GM12878 (cell line): ENCODE data around the gene FAM114A2. TPM values are rescaled to one million over a fixed set of nuclear protein-coding genes. Genes with fewer than 3 reads are reported as not detected.

Experiments used
- CBX3 ChIP-seq: fragments of 200-600 bp; sonication (generic); IDR thresholded peaks from 2 replicates; pipeline ENCODE4 v1.6.1; 2016; ENCODE audit warnings: low read depth, borderline replicate concordance
- DPF2 ChIP-seq: fragments of 450-650 bp; IDR thresholded peaks from 2 replicates; pipeline ENCODE4 v1.6.1; 2017; ENCODE audit warnings: mild to moderate bottlenecking
- FOS ChIP-seq: IDR thresholded peaks from 3 replicates; pipeline ENCODE4 v1.6.1; 2011; ENCODE audit warnings: borderline replicate concordance; ENCODE audit not compliant: insufficient read length; ENCODE audit errors: extremely low read depth
- MTA3 ChIP-seq: IDR thresholded peaks from 2 replicates; pipeline ENCODE4 v1.6.1; 2012; ENCODE audit warnings: low read length, inconsistent platforms, borderline replicate concordance
- MXI1 ChIP-seq: fragments of 150-350 bp; IDR thresholded peaks from 2 replicates; pipeline ENCODE4 v1.6.1; 2011; ENCODE audit warnings: low read depth, mild to moderate bottlenecking, inconsistent platforms, low read length, improper control_type of control experiment
- NFIC ChIP-seq: IDR thresholded peaks from 2 replicates; pipeline ENCODE4 v1.6.1; 2012; ENCODE audit warnings: low read depth, mild to moderate bottlenecking, inconsistent platforms, low read length, moderate library complexity
- SIN3A ChIP-seq: IDR thresholded peaks from 2 replicates; pipeline ENCODE4 v1.6.1; 2012; ENCODE audit warnings: low read depth, low read length, improper control_type of control experiment
- SMARCA5 ChIP-seq: fragments of 450-650 bp; IDR thresholded peaks from 2 replicates; pipeline ENCODE4 v1.6.1; 2017; ENCODE audit warnings: mild to moderate bottlenecking
- STAT3 ChIP-seq: IDR thresholded peaks from 2 replicates; pipeline ENCODE4 v1.6.1; 2011; ENCODE audit warnings: low read depth, low read length, improper control_type of control experiment
- SUZ12 ChIP-seq: fragments of 200-600 bp; sonication (generic); IDR thresholded peaks from one replicate; pipeline ENCODE4 v1.6.1; 2018; ENCODE audit warnings: antibody characterized with exemption, mild to moderate bottlenecking; ENCODE audit not compliant: unreplicated experiment
- TAF1 ChIP-seq: IDR thresholded peaks from 2 replicates; pipeline ENCODE4 v1.6.1; 2011; ENCODE audit warnings: mild to moderate bottlenecking, low read depth, low read length, borderline replicate concordance
- ZNF217 ChIP-seq: fragments of 450-650 bp; IDR thresholded peaks from 2 replicates; pipeline ENCODE4 v1.6.1; 2017; ENCODE audit warnings: antibody characterized with exemption, mild to moderate bottlenecking
- polyA plus RNA-seq, 11 experiments: library from polyadenylated mRNA; depleted of rRNA in 4 of 11; unstranded in 6 of 11; stranded (reverse) in 5 of 11; fragments of >200 nt; fragmentation: Nextera tagmentation in 4 of 11; fragmentation: Illumina TruSeq in 1 of 11; extraction: Ambion mirVana in 4 of 11; extraction: Trizol in 1 of 11; gene quantifications; 1 replicate in 1 of 11; 2 replicates in 10 of 11; pipeline versions ENCODE4 v1.2.1 to v1.2.3, GENCODE V29; 2011 to 2016; ENCODE audit warnings: inconsistent platforms in 2 of 11, missing spikeins in 2 of 11, low read depth in 1 of 11
- total RNA-seq, 4 experiments: library from RNA; depleted of rRNA in 3 of 4; stranded (reverse); fragments of >200 nt in 3 of 4; fragmentation: Illumina TruSeq in 1 of 4; extraction: Trizol in 1 of 4; gene quantifications; 2 replicates each; pipeline versions ENCODE4 v1.2.1 to v1.2.3, GENCODE V29; 2013 to 2021
- TF ChIP-seq, protein P1 (sequence below): fragments of 450-650 bp; IDR thresholded peaks from 2 replicates; pipeline ENCODE4 v1.6.1; 2017; ENCODE audit warnings: antibody characterized with exemption, mild to moderate bottlenecking, moderate library complexity
- TF ChIP-seq, protein P2 (sequence below): fragments of 150-350 bp; IDR thresholded peaks from 2 replicates; pipeline ENCODE4 v1.6.1; 2014; ENCODE audit warnings: mild to moderate bottlenecking, low read depth, low read length
- TF ChIP-seq, protein P3 (sequence below): fragments of 450-650 bp; IDR thresholded peaks from 2 replicates; pipeline ENCODE4 v1.6.1; 2016; ENCODE audit warnings: mild to moderate bottlenecking
- TF ChIP-seq, protein P4 (sequence below): IDR thresholded peaks from 2 replicates; pipeline ENCODE4 v1.6.1; 2012; ENCODE audit warnings: mild to moderate bottlenecking, low read depth, low read length
- TF ChIP-seq, protein P5 (sequence below): fragments of 450-650 bp; formaldehyde crosslinking; IDR thresholded peaks from 2 replicates; pipeline ENCODE4 v1.5.0; 2022; ENCODE audit warnings: mild to moderate bottlenecking, missing genetic modification characterization

FAM114A2 gene
- total and polyA plus RNA-seq, 10 of the 15 experiments (the other 5 are each of a cell fraction or from before 2014, with no cell fraction given), result 16.8 to 32.8 (median 24.3) TPM

DNA sequence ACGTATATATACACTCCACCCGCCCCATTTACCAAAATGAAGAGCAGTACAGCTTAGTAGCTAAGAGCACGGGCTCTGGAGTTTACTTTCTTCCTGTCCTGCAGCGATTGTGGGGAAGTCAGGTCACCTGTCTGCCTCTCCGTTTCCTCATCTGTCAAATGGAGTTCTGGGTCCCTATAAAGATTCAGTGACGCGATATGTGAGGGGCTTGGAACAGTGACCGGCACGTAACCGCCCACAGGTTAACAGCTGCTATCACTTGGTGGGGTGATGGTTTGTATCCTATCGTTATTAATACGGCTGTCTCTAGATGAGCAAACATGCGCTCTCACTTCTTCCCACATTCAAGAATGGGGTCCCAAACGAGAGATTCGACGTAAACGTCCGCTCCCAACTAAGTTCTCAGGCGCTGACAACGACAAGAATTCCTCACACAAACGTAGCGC, 426 bp downstream of the FAM114A2 start (continued):
- TF ChIP-seq, protein P1, sequence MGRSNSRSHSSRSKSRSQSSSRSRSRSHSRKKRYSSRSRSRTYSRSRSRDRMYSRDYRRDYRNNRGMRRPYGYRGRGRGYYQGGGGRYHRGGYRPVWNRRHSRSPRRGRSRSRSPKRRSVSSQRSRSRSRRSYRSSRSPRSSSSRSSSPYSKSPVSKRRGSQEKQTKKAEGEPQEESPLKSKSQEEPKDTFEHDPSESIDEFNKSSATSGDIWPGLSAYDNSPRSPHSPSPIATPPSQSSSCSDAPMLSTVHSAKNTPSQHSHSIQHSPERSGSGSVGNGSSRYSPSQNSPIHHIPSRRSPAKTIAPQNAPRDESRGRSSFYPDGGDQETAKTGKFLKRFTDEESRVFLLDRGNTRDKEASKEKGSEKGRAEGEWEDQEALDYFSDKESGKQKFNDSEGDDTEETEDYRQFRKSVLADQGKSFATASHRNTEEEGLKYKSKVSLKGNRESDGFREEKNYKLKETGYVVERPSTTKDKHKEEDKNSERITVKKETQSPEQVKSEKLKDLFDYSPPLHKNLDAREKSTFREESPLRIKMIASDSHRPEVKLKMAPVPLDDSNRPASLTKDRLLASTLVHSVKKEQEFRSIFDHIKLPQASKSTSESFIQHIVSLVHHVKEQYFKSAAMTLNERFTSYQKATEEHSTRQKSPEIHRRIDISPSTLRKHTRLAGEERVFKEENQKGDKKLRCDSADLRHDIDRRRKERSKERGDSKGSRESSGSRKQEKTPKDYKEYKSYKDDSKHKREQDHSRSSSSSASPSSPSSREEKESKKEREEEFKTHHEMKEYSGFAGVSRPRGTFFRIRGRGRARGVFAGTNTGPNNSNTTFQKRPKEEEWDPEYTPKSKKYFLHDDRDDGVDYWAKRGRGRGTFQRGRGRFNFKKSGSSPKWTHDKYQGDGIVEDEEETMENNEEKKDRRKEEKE, result no peak
- TF ChIP-seq ZNF217, result no peak
- no peak for TF ChIP-seq CBX3
- TF ChIP-seq, protein P2, sequence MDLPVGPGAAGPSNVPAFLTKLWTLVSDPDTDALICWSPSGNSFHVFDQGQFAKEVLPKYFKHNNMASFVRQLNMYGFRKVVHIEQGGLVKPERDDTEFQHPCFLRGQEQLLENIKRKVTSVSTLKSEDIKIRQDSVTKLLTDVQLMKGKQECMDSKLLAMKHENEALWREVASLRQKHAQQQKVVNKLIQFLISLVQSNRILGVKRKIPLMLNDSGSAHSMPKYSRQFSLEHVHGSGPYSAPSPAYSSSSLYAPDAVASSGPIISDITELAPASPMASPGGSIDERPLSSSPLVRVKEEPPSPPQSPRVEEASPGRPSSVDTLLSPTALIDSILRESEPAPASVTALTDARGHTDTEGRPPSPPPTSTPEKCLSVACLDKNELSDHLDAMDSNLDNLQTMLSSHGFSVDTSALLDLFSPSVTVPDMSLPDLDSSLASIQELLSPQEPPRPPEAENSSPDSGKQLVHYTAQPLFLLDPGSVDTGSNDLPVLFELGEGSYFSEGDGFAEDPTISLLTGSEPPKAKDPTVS, result no peak
- no peak for TF ChIP-seq SMARCA5
- no peak for TF ChIP-seq MXI1
- no peak for TF ChIP-seq NFIC
- peak; percentile 64; the same call in 1 of the 2 replicates for TF ChIP-seq MTA3
- TF ChIP-seq, protein P3, sequence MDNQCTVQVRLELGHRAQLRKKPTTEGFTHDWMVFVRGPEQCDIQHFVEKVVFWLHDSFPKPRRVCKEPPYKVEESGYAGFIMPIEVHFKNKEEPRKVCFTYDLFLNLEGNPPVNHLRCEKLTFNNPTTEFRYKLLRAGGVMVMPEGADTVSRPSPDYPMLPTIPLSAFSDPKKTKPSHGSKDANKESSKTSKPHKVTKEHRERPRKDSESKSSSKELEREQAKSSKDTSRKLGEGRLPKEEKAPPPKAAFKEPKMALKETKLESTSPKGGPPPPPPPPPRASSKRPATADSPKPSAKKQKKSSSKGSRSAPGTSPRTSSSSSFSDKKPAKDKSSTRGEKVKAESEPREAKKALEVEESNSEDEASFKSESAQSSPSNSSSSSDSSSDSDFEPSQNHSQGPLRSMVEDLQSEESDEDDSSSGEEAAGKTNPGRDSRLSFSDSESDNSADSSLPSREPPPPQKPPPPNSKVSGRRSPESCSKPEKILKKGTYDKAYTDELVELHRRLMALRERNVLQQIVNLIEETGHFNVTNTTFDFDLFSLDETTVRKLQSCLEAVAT, result no peak
- 0 out of 2 replicates have a peak, but pooled peaks have one; percentile 22 for TF ChIP-seq SIN3A
- TF ChIP-seq TAF1, result no peak
- TF ChIP-seq SUZ12, result no peak
- TF ChIP-seq FOS, result no peak
- no peak for TF ChIP-seq STAT3
- TF ChIP-seq, protein P4, sequence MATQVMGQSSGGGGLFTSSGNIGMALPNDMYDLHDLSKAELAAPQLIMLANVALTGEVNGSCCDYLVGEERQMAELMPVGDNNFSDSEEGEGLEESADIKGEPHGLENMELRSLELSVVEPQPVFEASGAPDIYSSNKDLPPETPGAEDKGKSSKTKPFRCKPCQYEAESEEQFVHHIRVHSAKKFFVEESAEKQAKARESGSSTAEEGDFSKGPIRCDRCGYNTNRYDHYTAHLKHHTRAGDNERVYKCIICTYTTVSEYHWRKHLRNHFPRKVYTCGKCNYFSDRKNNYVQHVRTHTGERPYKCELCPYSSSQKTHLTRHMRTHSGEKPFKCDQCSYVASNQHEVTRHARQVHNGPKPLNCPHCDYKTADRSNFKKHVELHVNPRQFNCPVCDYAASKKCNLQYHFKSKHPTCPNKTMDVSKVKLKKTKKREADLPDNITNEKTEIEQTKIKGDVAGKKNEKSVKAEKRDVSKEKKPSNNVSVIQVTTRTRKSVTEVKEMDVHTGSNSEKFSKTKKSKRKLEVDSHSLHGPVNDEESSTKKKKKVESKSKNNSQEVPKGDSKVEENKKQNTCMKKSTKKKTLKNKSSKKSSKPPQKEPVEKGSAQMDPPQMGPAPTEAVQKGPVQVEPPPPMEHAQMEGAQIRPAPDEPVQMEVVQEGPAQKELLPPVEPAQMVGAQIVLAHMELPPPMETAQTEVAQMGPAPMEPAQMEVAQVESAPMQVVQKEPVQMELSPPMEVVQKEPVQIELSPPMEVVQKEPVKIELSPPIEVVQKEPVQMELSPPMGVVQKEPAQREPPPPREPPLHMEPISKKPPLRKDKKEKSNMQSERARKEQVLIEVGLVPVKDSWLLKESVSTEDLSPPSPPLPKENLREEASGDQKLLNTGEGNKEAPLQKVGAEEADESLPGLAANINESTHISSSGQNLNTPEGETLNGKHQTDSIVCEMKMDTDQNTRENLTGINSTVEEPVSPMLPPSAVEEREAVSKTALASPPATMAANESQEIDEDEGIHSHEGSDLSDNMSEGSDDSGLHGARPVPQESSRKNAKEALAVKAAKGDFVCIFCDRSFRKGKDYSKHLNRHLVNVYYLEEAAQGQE, result no peak
- TF ChIP-seq DPF2, result no peak
- TF ChIP-seq, protein P5, sequence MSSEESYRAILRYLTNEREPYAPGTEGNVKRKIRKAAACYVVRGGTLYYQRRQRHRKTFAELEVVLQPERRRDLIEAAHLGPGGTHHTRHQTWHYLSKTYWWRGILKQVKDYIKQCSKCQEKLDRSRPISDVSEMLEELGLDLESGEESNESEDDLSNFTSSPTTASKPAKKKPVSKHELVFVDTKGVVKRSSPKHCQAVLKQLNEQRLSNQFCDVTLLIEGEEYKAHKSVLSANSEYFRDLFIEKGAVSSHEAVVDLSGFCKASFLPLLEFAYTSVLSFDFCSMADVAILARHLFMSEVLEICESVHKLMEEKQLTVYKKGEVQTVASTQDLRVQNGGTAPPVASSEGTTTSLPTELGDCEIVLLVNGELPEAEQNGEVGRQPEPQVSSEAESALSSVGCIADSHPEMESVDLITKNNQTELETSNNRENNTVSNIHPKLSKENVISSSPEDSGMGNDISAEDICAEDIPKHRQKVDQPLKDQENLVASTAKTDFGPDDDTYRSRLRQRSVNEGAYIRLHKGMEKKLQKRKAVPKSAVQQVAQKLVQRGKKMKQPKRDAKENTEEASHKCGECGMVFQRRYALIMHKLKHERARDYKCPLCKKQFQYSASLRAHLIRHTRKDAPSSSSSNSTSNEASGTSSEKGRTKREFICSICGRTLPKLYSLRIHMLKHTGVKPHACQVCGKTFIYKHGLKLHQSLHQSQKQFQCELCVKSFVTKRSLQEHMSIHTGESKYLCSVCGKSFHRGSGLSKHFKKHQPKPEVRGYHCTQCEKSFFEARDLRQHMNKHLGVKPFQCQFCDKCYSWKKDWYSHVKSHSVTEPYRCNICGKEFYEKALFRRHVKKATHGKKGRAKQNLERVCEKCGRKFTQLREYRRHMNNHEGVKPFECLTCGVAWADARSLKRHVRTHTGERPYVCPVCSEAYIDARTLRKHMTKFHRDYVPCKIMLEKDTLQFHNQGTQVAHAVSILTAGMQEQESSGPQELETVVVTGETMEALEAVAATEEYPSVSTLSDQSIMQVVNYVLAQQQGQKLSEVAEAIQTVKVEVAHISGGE (CRISPR knock-in tag), result no peak
